Endometrial microvascular endothelial cells (primary cell): ENCODE measurements around the gene RNF11. TPM values are rescaled to one million over a fixed set of nuclear protein-coding genes. Genes with fewer than 3 reads are reported as not detected.

Source experiments
- in situ Hi-C: cut with HindIII; loops from 2 replicates; pipeline ENCODE4 v1.10.0; 2017; ENCODE audit warnings: low sequenced_read_pairs, low pct_unique_long_range_greater_than_20kb; ENCODE audit errors: inconsistent ontology term
- total RNA-seq: library from RNA; depleted of rRNA; stranded (reverse); fragments of >200 nt; gene quantifications from one replicate; pipeline ENCODE4 v1.2.3, GENCODE V29; 2015; ENCODE audit errors: inconsistent ontology term

RNF11 gene
- total RNA-seq, 1 donor from 2014 or later = 69.9 TPM

- in situ Hi-C loops = no loop called here
Observed at GRCh38 chr1:51252366-51252765, 16.3 kb downstream of the RNF11 start.

GRCh38 chr1:51253691-51254090 lies 17.6 kb downstream of the RNF11 start:
- in situ Hi-C loops = no loop called here

GRCh38 chr1:51255331-51255730 lies 19.3 kb downstream of the RNF11 start:
- in situ Hi-C loops = no loop called here

GRCh38 chr1:51263147-51263877 lies 27.2 kb downstream of the RNF11 start:
- in situ Hi-C loops = no loop called here

- in situ Hi-C loops = no loop called here
Observed at GRCh38 chr1:51264451-51264850, 28.4 kb downstream of the RNF11 start.

GRCh38 chr1:51265618-51266017 lies 29.5 kb downstream of the RNF11 start:
- in situ Hi-C loops = no loop called here

- in situ Hi-C loops = no loop called here
Observed at GRCh38 chr1:51266181-51266580, 30.1 kb downstream of the RNF11 start.

GRCh38 chr1:51266791-51267190 lies 30.7 kb downstream of the RNF11 start:
- in situ Hi-C loops = no loop called here

GRCh38 chr1:51268634-51269033 lies 32.6 kb downstream of the RNF11 start:
- in situ Hi-C loops = no loop called here

GRCh38 chr1:51270751-51271150 lies 34.7 kb downstream of the RNF11 start:
- in situ Hi-C loops = no loop called here

- in situ Hi-C loops = no loop called here
Observed at GRCh38 chr1:51272916-51273315, 36.8 kb downstream of the RNF11 start.

- in situ Hi-C loops = no loop called here
Observed at GRCh38 chr1:51274676-51275075, 38.6 kb downstream of the RNF11 start.

GRCh38 chr1:51276286-51276685 lies 40.2 kb downstream of the RNF11 start:
- in situ Hi-C loops = no loop called here

- in situ Hi-C loops = no loop called here
Observed at GRCh38 chr1:51280321-51280978, 44.4 kb downstream of the RNF11 start.

- in situ Hi-C loops = no loop called here
Observed at GRCh38 chr1:51281807-51282206, 45.7 kb downstream of the RNF11 start.

GRCh38 chr1:51282605-51283004 lies 46.5 kb downstream of the RNF11 start:
- in situ Hi-C loops = no loop called here

- in situ Hi-C loops = no loop called here
Observed at GRCh38 chr1:51283979-51284378, 47.9 kb downstream of the RNF11 start.

- in situ Hi-C loops = no loop called here
Observed at GRCh38 chr1:51284487-51284954, 48.4 kb downstream of the RNF11 start.

GRCh38 chr1:51285055-51285454 lies 49.0 kb downstream of the RNF11 start:
- in situ Hi-C loops = no loop called here

- in situ Hi-C loops = no loop called here
Observed at GRCh38 chr1:51287966-51288365, 51.9 kb downstream of the RNF11 start.
